HPDE6-E6E7 (cell line): ENCODE results near the gene SCARF2.
"Not testable (repeated sequence)": the region's sequence is repeated elsewhere in the genome, so short reads cannot be mapped to it uniquely, and the experiment has no call there.

ENCODE experiments used
- DNase-seq: peaks from one replicate; pipeline ENCODE4 v3.0.0; 2011; ENCODE audit warnings: missing footprints; ENCODE audit errors: extremely low spot score

Gene SCARF2

DNA sequence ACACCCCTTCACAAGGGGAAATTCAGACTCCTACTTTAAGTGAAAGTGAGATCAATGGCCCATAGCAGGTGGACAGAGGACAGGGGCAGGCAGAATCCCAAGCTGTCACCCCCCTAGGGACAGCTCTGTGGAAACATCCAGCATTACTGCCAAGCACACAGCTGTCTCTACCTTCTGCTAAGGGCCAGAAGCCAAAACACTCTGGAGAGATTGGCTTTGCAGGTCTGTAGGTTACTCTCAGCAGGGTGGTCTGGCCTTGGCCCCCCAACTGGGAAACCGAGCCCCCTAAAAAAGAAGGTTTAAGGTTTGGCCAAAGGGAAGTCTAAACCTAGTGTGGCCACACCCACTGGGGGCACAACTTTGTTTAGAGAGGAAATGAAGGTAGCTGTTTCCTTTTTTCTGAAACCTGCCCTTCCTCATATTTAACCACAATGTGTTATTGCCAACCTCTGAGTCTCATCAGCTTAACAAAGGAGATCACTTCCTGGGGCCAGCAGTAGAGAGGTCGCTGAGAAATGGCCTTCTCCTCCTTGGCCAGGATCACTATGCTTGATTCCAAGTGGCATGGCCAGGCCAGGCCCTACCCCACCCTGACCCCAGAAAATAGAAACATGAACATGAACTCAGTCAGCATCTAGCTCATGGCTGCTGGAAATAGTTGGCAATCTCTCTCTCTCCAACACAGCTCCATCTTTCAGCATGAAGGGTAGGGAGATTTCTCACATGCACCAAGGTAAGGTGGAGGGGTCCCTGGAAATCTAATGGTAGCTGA lies 25.9 kb upstream of the SCARF2 start:
- no peak for DNase-seq

DNA sequence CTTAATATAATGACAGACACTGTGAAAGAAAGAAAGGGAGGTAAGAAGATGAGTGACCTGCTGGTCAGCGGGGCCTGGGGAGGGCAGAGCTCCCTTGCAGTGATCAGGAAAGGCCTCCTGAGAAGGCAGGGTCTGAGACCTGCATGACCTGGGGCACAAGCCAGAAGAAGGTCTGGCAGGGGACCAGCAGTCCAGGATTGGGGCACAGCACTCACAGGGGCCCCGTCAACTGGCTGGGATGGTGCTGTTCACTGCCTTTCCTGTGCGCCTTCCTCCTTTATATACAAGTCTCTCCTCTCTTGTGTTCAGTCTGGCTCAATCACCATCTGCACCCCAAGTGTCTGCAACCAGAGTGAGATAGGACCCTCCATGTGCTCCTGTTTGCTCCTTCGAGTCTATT lies 22.2 kb upstream of the SCARF2 start:
- DNase-seq = no peak

DNA sequence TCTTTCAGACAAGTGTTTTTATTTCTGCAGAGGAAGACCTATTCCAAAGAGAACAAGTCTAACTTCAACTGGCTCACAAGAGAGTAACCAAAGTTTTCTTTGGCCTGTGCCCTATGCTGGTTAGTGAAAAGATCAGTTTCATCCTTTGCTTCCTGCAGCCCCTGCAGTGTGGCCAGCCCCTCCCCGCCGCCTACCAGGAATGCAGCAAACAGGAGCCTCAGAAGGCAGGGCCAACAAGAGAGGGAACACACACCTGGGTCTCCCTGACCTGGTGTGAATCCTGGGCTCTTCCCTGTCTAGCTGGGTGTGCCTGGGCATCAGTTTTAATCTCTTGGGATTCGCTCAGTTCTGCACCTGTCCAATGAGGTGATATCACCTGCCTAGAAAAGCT lies 21.5 kb upstream of the SCARF2 start:
- DNase-seq = no peak

DNA sequence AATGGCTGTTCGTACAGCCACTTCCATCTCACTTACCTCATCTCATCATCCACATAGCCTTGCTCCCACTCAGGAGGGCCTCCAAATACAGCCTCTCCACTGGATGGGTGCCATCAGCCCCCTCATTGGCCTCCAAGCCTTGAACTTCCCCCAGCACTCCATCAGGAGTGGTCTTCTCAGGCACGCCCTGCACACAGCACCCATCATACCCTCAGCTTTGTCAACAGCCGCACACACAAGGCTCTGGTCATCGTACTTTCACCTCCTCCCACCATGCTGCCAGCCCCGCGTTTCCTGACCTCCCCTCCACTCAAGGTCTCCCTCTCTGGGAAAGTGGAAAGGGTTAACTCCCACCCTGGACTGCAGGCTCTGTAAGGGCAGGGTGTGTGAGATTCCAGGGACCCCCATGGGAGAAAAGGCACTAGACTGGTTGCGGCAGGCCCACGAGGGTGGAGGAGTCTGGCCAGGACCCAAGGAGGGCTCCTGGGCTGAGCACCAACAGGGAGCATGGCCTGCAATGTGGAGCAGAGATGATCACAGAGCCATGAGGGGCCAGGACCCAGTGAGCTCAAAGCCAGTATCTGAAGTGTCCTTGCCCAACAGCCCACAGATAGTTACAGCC lies 21.0 kb upstream of the SCARF2 start:
- no peak for DNase-seq

DNA sequence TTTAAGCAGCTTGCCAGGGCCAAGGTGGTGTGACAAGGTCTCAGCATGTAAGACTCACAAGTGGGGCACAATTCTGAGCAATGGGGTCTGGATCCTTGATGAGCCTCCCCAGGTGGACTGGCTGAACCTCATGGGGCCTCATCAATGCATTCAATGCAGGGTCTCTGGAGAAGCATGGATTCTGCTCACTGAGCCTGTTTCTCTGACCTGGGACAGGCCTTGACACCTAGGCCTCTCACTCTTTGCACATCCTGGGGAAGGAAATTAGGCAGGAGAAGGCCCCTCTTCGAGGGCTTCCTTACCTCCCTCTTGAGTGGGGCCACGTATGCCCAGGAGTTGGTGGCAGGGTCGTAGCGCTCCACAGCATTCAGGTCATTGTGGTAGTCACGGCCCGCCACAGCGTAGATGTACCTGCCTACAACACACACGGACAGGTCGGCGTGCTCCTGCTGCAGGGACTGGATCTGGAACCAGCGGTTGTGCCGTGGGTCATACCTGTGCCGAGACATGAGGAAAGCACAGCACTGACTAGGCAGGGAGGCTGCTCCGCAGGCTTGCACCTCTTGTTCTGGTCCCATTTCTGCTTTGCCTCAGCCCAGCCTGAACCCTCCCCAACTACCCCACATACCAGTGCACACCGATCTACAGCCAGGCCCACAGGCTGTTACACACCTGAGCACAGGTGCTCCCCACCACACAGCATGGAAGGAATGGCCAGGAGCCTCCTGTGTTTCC lies 20.0 kb upstream of the SCARF2 start:
- no peak for DNase-seq

DNA sequence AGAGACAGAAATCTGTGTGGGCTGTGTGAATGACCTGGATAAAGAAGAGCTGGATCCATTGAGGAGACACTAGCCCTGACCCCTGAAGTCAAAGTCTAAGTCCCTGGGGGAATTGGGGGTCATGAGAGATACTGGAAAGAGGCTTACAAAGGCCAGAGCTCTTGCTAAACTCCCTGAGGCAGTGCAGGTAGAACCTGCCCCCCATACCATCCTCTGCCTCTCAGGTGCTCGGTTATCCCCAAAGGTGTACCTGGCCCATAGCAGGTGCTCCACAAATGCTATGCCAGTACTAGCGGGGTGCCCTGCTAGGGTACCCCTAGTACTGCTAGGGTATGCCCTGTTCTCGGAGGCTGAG lies 19.1 kb upstream of the SCARF2 start:
- no peak for DNase-seq

DNA sequence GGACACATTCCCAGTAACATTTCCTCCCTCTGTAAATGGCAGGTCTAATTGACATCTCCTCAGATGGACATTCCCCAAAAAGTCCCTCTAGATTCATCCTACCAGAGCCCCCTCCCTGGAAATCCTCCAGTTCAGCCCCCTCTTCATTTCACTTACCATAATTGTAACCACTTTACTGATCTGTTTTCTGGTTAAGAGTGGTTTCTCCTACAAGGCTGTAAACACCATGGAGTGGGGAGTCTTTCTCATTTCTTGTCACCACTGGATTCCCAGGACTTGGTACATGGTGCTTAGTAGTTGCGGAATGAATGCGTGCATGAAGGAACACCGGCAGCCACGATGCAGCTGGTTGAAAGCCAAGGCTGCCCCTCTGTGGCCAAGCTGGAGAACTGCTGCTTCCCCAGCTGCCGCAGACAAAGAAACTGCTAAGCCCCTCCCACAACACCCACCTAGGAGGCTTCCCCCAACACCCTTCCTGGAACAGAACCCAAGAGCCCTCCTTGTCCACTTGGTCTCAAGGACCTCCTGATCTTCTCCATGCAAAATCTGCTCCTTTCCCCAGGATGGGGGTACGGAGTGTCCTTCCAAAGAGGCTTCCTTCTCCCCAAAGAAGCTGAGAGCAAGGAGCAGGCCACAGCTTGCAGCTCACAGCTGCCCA lies 18.6 kb upstream of the SCARF2 start:
- DNase-seq = peak; percentile 75

DNA sequence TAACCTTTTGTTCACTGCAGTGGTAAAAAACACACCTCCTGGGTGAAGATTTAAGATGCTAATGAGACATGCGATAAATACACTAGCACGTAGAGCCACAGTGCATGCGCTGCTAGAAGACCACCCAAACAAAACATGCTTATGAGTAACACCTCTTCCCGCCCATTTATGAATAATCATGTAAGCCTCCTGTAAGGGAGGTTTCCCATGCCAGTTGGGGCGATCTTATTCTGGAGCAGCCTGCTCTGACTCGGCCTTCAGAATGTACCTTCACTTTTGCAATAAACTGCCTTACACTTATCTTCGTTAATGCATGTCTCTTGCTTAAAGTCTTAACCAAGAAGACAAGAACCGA lies 18.1 kb upstream of the SCARF2 start:
- no peak for DNase-seq

DNA sequence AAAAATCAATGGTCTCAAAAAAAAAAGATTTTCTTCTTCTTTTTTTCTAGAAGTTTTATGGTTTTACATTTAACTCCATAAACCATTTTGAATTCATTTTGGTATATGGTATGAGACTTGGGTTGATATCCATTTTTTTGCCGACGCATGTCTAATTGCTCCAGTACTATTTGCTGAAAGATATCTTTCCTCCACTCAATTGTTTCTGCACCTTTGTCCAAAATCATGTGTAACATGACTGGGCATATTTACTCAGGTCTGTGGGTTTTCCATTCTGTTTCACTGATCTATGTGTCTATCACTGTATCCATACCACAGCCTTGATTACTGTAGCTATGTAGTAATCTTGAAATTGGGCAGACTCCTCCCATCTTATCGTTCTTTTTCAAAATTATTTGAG lies 15.6 kb upstream of the SCARF2 start:
- DNase-seq = no peak

DNA sequence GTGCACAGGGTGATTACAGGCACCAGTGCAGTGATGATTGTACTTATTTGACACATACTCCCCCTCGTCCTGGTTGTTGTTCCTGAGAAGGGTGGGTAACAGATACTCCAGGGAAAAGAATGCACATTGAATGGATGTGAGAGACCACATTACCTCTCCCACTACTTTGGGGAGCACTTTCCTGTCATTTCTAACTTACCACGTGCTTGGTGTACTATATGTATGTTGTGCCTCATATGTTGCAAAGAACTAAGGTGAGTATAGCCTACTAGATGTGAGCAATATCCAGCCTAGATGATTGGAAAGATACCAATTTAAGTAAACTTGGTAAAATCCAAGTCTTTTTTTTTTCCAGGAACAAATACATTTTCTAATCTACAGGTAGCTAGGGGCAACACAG lies 14.3 kb upstream of the SCARF2 start:
- no peak for DNase-seq

DNA sequence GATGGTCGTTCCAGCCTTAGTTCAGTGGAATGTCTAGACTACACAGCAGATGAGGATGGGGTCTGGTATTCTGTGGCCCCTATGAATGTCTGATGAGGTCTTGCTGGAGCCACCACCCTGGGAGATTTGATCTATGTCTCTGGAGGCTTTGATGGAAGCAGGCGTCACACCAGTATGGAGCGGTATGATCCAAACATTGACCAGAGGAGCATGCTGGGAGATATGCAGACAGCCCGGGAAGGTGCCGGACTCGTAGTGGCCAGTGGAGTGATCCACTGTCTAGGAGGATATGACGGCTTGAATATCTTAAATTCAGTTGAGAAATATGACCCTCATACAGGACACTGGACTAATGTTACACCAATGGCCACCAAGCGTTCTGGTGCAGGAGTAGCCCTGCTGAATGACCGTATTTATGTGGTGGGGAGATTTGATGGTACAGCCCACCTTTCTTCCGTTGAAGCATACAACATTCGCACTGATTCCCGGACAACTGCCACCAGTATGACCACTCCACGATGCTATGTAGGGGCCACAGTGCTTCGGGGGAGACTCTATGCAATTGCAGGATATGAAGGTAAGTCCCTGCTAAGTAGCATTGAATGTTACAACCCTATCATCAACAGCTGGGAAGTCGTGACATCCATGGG lies 13.6 kb upstream of the SCARF2 start:
- not testable (repeated sequence) for DNase-seq

DNA sequence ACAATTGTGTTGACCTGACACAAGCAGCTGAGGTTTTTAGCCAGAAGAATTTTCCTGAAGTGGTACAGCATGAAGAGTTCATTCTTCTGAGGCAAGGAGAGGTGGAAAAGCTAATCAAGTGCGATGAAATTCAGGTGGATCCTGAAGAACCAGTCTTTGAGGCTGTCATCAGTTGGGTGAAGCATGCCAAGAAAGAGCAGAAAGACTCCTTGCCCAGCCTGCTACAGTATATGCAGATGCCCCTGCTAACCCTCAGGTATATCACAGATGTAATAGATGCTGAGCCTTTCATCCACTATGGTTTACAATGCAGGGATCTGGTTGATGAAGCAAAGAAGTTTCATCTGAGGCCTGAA lies 12.9 kb upstream of the SCARF2 start:
- DNase-seq = no peak

DNA sequence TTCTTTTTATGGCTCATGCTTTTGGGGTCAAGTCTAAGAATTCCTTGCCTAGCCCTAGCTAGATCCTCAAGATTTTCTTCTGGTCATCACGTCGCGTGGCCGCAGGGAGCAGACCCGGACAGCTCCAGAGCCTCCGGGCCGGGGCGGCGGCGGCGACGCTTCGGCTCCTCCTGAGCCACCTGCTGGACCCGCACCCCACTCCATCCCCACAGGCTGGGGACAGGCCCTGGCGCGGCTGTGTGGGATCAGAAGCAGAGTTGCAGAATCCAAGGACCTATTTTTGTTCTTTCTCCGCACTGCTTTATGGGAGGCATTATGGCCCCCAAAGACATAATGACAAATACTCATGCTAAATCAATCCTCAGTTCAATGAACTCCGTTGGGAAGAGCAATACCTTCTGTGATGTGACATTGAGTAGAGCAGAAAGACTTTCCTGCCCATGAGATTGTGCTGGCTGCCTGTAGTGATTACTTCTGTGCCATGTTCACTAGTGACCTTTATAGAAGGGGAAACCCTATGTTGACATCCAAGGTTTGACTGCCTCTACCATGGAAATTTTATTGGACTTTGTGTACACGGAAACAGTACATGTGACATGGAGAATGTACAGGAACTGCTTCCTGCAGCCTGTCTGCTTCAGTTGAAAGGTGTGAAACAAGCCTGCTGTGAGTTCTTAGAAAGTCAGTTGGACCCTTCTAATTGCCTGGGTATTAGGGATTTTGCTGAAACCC lies 12.4 kb upstream of the SCARF2 start:
- no peak for DNase-seq

DNA sequence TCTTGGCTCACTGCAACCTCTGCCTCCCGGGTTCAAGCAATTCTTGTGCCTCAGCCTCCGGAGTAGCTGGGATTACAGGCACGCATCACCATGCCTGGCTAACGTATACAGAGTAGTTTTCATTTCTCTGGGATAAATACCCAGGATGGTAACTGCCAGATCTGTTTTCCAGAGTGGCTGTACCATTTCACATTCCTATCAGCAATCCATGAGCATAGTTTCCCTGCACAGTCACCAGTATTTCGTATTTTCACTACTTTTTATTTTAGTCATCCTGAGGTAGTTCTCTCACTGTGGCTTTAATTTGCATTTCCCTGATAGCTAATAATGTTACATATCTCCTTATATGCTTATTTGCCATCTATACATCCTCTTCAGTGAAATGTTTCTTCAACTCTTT lies 11.0 kb upstream of the SCARF2 start:
- no peak for DNase-seq

DNA sequence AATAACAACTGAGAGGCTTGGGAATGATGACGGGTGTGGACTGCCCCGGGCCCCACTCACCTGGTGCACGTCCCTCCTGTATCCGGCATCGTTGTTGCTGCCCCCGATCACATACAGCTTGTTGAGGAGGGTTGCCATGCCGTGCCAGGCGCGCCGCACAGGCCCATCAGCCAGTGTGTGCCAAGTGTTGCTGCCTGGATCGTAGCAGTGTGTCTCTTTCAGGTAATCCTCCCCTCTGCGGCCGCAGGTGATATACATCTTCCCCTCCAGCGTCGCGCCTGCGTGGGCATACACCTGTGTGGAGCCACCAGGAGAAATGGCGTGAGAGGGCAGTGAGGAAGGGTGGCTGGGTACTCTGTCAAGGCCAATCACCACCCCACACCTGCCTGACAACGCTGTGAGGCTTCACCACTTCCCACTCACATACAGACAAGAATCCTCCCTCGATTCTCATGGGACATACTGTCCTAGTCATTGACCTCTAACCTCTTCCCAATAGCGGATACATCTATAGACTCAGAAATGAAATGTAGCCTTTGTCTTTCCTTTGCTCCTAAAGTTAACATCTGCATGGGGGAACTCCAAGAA lies 8.9 kb upstream of the SCARF2 start:
- DNase-seq = no peak

DNA sequence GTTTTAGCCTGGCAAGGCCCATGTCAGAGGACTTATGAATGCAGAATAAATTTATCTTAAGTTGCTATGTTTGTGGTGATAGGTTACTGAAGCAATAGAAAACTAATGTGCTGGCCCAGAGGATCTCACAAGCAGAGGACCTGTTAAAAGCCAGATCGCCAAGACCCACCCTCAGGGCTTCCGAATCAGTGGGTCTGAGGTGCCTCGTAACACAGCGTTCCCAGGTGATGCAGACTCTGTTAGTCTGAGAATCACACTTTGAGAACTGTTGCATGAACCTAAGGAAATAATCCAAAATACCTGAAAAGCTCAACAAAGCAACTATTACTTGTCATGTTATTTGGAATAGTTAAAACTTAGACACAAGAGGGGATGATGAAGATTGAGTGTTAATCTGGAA lies 6.7 kb upstream of the SCARF2 start:
- no peak for DNase-seq

DNA sequence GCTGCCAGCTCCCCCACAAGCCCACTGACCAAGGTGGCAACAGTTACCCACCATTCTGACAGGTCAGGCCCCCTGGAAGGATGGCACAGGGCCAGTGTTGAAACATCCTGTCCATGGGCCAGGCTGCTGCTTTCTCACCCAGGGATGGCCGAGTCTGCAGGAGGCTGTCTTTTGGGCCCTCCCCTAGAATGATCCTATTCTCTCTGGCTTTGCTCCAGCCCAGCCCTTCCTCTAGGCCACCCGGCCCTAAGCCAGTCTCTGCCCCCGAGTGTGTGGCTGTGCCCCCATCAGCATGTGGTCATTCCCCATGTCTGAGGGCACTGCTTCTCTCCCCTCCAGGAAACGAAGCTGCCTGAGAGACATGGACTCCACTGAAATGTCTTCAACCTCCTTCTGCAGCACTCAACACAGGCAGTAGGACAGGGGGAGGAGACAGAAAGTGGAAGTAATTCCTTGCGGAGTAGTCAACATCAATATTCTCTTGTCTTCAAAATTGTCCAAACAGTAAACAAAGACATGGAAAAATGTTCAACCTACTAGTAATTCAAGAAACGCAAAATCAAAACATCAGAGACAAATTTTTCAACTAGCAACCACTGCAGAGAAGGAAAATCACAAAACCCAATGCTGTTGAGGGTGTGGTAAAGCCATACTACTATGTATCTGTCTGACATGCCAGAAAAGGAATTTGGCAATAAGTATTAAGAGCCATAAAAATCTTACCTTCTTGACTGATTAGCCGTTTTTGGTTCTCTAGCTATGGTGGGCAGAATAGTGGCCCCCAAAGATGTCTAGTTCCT lies 5.1 kb upstream of the SCARF2 start:
- DNase-seq = no peak

DNA sequence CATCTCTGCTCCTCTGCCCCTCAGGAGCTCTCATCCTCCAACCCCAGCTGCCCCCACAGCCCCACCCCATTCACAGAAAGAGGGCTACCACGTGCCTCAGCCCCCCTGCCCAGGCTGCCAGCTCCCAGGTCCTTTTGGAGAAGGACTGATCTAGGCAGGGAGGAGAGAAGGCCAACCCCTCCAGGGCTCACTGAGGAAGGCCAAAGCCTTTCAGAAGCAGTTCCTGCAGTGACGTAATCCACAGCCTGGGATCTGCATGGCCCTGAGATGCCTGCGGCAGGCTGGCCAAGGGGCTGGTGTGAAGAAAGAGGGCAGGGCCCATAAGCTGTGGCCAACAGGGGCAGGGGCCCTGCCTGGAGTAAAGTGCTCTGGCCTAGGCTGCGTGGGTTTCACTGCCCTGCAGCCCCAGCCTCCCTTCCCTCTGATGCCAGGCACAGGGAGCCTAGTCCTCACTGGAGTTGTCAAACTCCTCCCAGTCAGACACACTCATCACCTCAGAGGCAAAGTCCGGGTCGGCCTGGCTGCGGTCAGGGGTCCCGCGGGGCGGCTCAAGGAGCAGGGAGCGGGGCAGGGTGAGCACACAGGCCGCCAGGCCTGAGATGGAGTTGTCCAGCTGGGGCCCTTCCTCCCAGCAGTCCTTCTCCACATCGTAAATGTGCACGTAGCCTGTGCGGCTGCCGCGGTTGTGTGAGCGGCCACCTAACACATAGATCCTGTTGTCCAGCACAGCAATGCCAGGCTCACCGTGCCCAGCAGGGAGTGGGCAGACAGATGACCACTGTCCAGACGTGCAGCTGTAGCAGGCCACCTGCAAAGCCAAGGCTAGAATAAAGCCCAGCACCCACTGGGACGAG lies 4.2 kb upstream of the SCARF2 start:
- DNase-seq = no peak
